ENCODE data around the gene CIB4.

Gene CIB4

DNA sequence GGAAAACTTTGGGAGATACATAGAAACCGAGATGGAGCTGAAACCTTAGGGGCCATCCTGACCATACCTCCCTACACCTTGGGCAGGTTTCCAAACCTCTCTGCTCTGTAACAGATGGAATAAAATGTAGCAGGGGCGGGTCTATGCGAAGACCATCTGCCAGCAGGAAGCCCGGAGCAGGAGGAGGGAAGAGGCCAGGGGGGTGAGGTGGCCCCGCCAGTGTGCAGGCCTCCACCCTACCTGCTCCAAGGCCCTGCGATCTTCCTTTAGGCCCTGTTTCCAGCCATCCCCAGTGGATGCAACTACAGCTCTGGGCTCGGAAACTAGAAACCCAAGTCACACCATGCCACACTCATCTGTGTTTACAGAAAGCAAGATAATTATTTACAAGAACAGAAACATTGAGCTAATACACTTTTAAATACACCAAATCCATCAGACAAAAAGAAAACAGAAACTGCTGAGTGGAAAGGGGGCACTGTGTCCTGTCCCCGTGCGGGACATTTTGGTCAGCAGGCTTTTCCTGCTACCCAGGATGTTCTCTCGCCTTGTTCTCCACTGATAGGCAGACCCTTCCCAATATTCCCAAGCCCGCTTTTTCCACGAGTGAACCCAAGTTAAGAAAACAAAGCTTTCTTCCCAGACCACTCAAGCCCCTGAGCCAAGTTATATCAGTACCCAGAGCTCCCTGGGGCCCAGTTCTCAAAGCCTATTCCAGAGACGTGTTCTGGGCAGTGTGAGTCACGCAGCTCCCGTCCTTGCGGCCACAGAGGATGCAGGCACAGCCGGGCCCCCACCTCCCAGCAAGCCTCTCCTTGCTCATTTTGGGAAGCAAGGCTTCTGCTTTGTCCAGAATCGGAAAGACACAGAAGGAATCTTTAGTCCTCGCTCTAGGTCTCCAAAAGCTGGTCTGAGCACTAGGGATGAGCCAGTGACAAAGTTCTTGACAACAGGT, 17.3 kb downstream of the CIB4 start:
- Histone ChIP-seq H2BK15ac (ENCODE audit: low read length) (no peak overlapping the region), H2AFZ (ENCODE audit: low read length) (peak overlapping the region; percentile 50), H3K36me3 (replicated peaks in 1 of 2; ENCODE audit: control insufficient read depth in 2 of 2, insufficient read depth in 2 of 2, low read length in 2 of 2) (no peaks in the 10 kb centered on the region), H3K9ac (ENCODE audit: low read depth, low read length, poor library complexity) (no peak overlapping the region), H3K4me2 (ENCODE audit: insufficient read depth, low read length, poor library complexity, severe bottlenecking) (no peak overlapping the region), H3K79me1 (ENCODE audit: low read depth, low read length) (no peaks in the 10 kb centered on the region), H3K14ac (ENCODE audit: low read length) (no peak overlapping the region), H3K4ac (ENCODE audit: low read length) (no peak overlapping the region), H3K27ac (replicated peaks; ENCODE audit: low read length) (no peak overlapping the region), H3K4me1 (ENCODE audit: control insufficient read depth in 2 of 2, insufficient read depth in 1 of 2, low read depth in 1 of 2, low read length in 2 of 2) (peaks cover 6 to 8% of the 10 kb centered on the region in 2 donors), H3K18ac (ENCODE audit: low read length) (peak overlapping the region; percentile 58), H2BK12ac (ENCODE audit: low read length) (peak overlapping the region; percentile 26), H2BK5ac (ENCODE audit: low read length) (no peak overlapping the region), H2BK120ac (ENCODE audit: low read depth, low read length) (no peak overlapping the region), H2AK5ac (ENCODE audit: low read depth, low read length) (no peak overlapping the region), H4K8ac (ENCODE audit: low read depth, low read length) (no peak overlapping the region), H3K9me3 (replicated peaks in 1 of 2; ENCODE audit: control insufficient read depth in 2 of 2, insufficient read depth in 1 of 2, low read depth in 1 of 2, low read length in 2 of 2) (peaks cover 0 to 10% of the 10 kb centered on the region in 2 donors), H4K91ac (ENCODE audit: low read depth, low read length, poor library complexity) (no peak overlapping the region), H3K27me3 (ENCODE audit: control insufficient read depth in 3 of 3, insufficient read depth in 3 of 3, low read depth in 1 of 3, low read length in 3 of 3) (peaks cover 0 to 30% (median 3%) of the 10 kb centered on the region in 3 experiments), H3K4me3 (ENCODE audit: low read length in 2 of 2) (no peak overlapping the region), H3K23ac (ENCODE audit: low read depth, low read length, poor library complexity) (peak overlapping the region; percentile 58)
- no CpG with 5 or more reads among the region's 19 CpGs for WGBS, 2 donors (ENCODE audit: extremely low coverage in 2 of 2, insufficient read length in 2 of 2, insufficient replicate concordance in 1 of 2)
- no peak for DNase-seq (ENCODE audit: low spot score)

- H2BK12ac ChIP-seq (ENCODE audit: low read length): no peak overlapping the region
- peaks cover 3 to 10% of the 10 kb centered on the region in 2 donors for H3K4me1 ChIP-seq (ENCODE audit: control insufficient read depth in 2 of 2, insufficient read depth in 1 of 2, low read depth in 1 of 2, low read length in 2 of 2)
- H3K9ac ChIP-seq (ENCODE audit: low read depth, low read length, poor library complexity): no peak overlapping the region
- H3K27ac ChIP-seq (replicated peaks; ENCODE audit: low read length): no peak overlapping the region
- no peak overlapping the region for H4K91ac ChIP-seq (ENCODE audit: low read depth, low read length, poor library complexity)
- H3K4ac ChIP-seq (ENCODE audit: low read length): no peak overlapping the region
- H3K4me2 ChIP-seq (ENCODE audit: insufficient read depth, low read length, poor library complexity, severe bottlenecking): no peak overlapping the region
- H3K23ac ChIP-seq (ENCODE audit: low read depth, low read length, poor library complexity): no peak overlapping the region
- peaks cover 0 to 10% of the 10 kb centered on the region in 2 donors for H3K9me3 ChIP-seq (replicated peaks in 1 of 2; ENCODE audit: control insufficient read depth in 2 of 2, insufficient read depth in 1 of 2, low read depth in 1 of 2, low read length in 2 of 2)
- H3K36me3 ChIP-seq (replicated peaks in 1 of 2; ENCODE audit: control insufficient read depth in 2 of 2, insufficient read depth in 2 of 2, low read length in 2 of 2): no peaks in the 10 kb centered on the region
- no peak overlapping the region for H4K8ac ChIP-seq (ENCODE audit: low read depth, low read length)
- no CpG with 5 or more reads among the region's 5 CpGs for WGBS, 2 donors (ENCODE audit: extremely low coverage in 2 of 2, insufficient read length in 2 of 2, insufficient replicate concordance in 1 of 2)
- no peak overlapping the region for H2BK5ac ChIP-seq (ENCODE audit: low read length)
- H2AFZ ChIP-seq (ENCODE audit: low read length): no peak overlapping the region
- H3K18ac ChIP-seq (ENCODE audit: low read length): no peak overlapping the region
- H2BK120ac ChIP-seq (ENCODE audit: low read depth, low read length): no peak overlapping the region
- H2BK15ac ChIP-seq (ENCODE audit: low read length): no peak overlapping the region
- no peaks in the 10 kb centered on the region for H3K79me1 ChIP-seq (ENCODE audit: low read depth, low read length)
- no peak for DNase-seq (ENCODE audit: low spot score)
- H3K4me3 ChIP-seq (ENCODE audit: low read length in 2 of 2): no peak overlapping the region
- no peak overlapping the region for H2AK5ac ChIP-seq (ENCODE audit: low read depth, low read length)
- peaks cover 0 to 51% (median 3%) of the 10 kb centered on the region in 3 experiments for H3K27me3 ChIP-seq (ENCODE audit: control insufficient read depth in 3 of 3, insufficient read depth in 3 of 3, low read depth in 1 of 3, low read length in 3 of 3)
- H3K14ac ChIP-seq (ENCODE audit: low read length): no peak overlapping the region
These were observed 19.5 kb downstream of the CIB4 start for GRCh38 chr2:26621469-26622199.

- peaks cover 0 to 51% (median 3%) of the 10 kb centered on the region in 3 experiments for H3K27me3 ChIP-seq (ENCODE audit: control insufficient read depth in 3 of 3, insufficient read depth in 3 of 3, low read depth in 1 of 3, low read length in 3 of 3)
- peaks cover 0 to 10% of the 10 kb centered on the region in 2 donors for H3K9me3 ChIP-seq (replicated peaks in 1 of 2; ENCODE audit: control insufficient read depth in 2 of 2, insufficient read depth in 1 of 2, low read depth in 1 of 2, low read length in 2 of 2)
- H2BK120ac ChIP-seq (ENCODE audit: low read depth, low read length): no peak overlapping the region
- no peak overlapping the region for H3K4ac ChIP-seq (ENCODE audit: low read length)
- no peak overlapping the region for H2BK5ac ChIP-seq (ENCODE audit: low read length)
- H3K18ac ChIP-seq (ENCODE audit: low read length): no peak overlapping the region
- H3K27ac ChIP-seq (replicated peaks; ENCODE audit: low read length): no peak overlapping the region
- H2AK5ac ChIP-seq (ENCODE audit: low read depth, low read length): peak overlapping the region; percentile 56
- no peak overlapping the region for H4K8ac ChIP-seq (ENCODE audit: low read depth, low read length)
- H3K14ac ChIP-seq (ENCODE audit: low read length): no peak overlapping the region
- H3K79me1 ChIP-seq (ENCODE audit: low read depth, low read length): no peaks in the 10 kb centered on the region
- H3K4me1 ChIP-seq (ENCODE audit: control insufficient read depth in 2 of 2, insufficient read depth in 1 of 2, low read depth in 1 of 2, low read length in 2 of 2): peaks cover 10 to 17% of the 10 kb centered on the region in 2 donors
- no peak overlapping the region for H2AFZ ChIP-seq (ENCODE audit: low read length)
- no peaks in the 10 kb centered on the region for H3K36me3 ChIP-seq (replicated peaks in 1 of 2; ENCODE audit: control insufficient read depth in 2 of 2, insufficient read depth in 2 of 2, low read length in 2 of 2)
- no CpG with 5 or more reads among the region's 14 CpGs for WGBS, 2 donors (ENCODE audit: extremely low coverage in 2 of 2, insufficient read length in 2 of 2, insufficient replicate concordance in 1 of 2)
- no peak overlapping the region for H3K23ac ChIP-seq (ENCODE audit: low read depth, low read length, poor library complexity)
- H3K4me2 ChIP-seq (ENCODE audit: insufficient read depth, low read length, poor library complexity, severe bottlenecking): no peak overlapping the region
- H3K4me3 ChIP-seq (ENCODE audit: low read length in 2 of 2): no peak overlapping the region
- H3K9ac ChIP-seq (ENCODE audit: low read depth, low read length, poor library complexity): peak overlapping the region; percentile 33
- H2BK15ac ChIP-seq (ENCODE audit: low read length): no peak overlapping the region
- no peak overlapping the region for H4K91ac ChIP-seq (ENCODE audit: low read depth, low read length, poor library complexity)
- no peak for DNase-seq (ENCODE audit: low spot score)
- H2BK12ac ChIP-seq (ENCODE audit: low read length): no peak overlapping the region
These were observed 21.0 kb downstream of the CIB4 start for GRCh38 chr2:26620031-26620605.

All from neuronal stem cell (in vitro differentiated cells).